Measurements from ENCODE around the gene PRKD2.

Gene PRKD2

DNA sequence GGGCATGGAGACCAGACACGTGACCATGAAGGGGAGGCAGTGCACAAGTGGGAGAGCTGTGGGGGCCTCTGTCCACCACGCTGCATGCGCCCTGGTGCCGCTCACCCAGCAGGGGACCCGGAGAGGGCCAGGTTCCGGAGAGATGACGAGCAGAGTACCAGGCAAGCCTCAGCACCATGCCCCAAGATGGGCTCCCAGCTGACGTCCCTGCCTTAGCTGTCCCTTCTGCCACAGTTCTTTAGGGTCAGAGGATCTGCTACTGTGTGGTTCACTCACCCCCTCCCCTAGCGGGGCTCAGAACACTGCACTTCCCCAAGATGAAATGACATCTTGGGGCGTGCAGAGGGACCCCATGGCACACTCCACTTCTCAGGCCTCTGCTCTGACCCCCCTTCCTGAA, 9.6 kb upstream of the PRKD2 start:
- no peak for DNase-seq (ENCODE audit: low spot score)
- in situ Hi-C loops (cut with MboI; ENCODE audit: low sequenced_read_pairs, unreplicated experiment): no loop called here
- TF ChIP-seq, protein P1, sequence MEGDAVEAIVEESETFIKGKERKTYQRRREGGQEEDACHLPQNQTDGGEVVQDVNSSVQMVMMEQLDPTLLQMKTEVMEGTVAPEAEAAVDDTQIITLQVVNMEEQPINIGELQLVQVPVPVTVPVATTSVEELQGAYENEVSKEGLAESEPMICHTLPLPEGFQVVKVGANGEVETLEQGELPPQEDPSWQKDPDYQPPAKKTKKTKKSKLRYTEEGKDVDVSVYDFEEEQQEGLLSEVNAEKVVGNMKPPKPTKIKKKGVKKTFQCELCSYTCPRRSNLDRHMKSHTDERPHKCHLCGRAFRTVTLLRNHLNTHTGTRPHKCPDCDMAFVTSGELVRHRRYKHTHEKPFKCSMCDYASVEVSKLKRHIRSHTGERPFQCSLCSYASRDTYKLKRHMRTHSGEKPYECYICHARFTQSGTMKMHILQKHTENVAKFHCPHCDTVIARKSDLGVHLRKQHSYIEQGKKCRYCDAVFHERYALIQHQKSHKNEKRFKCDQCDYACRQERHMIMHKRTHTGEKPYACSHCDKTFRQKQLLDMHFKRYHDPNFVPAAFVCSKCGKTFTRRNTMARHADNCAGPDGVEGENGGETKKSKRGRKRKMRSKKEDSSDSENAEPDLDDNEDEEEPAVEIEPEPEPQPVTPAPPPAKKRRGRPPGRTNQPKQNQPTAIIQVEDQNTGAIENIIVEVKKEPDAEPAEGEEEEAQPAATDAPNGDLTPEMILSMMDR (IDR thresholded peaks at IDR 0.05; ENCODE audit: borderline replicate concordance, control extremely low read depth, extremely low read depth, insufficient read depth, missing control alignments): no peak

DNA sequence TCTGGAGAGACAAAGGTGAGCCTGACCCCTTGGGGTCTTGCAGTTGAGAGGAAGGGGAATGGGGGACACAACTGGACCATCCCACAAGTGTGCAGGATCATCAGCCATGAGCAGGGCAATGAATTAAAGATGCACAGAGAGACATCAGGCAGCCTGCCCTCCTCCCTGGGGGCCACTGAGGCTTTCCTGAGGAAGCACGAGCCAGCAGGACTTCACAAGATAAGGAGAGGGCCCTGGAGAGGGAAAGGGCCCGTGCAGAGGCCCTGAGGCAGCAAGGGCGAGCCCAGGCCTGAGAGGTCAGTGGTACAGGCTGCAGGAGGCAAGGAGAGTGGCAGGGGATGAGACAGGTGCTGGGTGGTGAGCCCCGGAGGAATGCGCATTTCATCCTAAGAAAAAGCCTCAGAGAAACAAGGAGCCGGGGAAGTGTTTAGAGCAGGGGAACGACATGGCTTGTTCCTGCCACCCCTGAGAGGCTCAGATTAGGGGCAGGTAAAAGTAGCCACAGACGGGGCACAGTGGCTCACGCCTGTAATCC, 9.0 kb upstream of the PRKD2 start:
- in situ Hi-C loops (cut with MboI; ENCODE audit: low sequenced_read_pairs, unreplicated experiment): no loop called here
- no peak for DNase-seq (ENCODE audit: low spot score)
- TF ChIP-seq, protein P1 (IDR thresholded peaks at IDR 0.05; ENCODE audit: borderline replicate concordance, control extremely low read depth, extremely low read depth, insufficient read depth, missing control alignments): no peak

DNA sequence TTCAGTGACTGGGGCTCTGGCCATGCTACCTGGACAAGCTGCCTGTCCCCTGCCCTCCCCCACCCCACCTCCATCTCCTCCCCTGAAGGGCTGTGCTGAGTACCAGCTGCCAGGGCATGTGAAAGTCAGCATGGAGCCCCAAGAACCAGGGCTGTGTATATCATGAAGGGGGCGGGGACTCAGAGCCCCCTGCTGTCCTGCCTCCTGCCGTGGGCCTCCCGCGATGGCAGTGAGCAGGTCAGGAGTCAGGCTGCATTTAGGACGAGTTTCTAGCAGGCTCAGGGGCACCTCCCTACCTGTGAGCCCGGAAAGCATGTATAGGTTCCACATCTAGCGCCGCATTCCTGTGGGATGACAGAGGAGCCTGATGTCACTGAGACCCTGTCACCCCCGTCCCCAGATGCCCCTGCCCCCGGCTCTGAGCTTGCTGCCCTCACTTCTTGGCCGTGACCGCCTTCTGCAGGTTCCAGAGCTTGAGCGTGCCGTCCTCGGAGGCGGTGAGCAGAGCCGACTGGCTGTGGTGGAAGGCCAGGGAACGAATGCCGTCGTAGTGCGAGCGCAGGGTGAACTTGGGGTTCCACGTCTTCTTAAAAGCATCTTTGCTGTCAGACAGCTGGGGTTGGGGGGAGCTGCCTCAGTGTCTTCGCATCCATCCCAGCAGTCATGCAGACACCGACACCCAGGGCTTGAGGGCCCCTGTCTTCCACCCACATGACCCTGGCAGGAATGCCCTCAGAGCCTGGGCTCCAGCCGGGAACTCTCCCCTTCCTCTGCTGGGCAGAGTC, 8.3 kb upstream of the PRKD2 start:
- TF ChIP-seq, protein P1 (IDR thresholded peaks at IDR 0.05; ENCODE audit: borderline replicate concordance, control extremely low read depth, extremely low read depth, insufficient read depth, missing control alignments): no peak
- DNase-seq (ENCODE audit: low spot score): no peak
- in situ Hi-C loops (cut with MboI; ENCODE audit: low sequenced_read_pairs, unreplicated experiment): no loop called here

DNA sequence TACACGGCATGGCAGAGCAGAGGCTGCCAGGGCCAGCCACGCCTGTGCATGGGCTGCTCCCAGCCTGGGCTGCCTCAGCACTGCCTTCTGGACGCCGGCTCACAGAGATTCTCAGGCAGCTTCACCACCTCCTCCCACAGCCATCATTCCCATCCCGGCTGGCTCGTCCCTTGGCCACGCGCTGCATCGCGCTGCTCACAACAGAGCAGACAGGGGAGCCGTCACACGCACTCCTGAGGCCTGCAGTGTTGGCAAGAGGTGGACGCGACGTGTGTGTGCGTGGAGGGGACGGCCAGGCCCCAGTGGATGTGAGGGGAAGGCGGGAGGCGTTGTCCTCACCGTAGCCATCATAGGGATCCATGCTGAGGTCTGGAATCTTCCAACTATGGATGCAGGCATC, 7.6 kb upstream of the PRKD2 start:
- in situ Hi-C loops (cut with MboI; ENCODE audit: low sequenced_read_pairs, unreplicated experiment): no loop called here
- TF ChIP-seq, protein P1 (IDR thresholded peaks at IDR 0.05; ENCODE audit: borderline replicate concordance, control extremely low read depth, extremely low read depth, insufficient read depth, missing control alignments): no peak
- DNase-seq (ENCODE audit: low spot score): no peak

DNA sequence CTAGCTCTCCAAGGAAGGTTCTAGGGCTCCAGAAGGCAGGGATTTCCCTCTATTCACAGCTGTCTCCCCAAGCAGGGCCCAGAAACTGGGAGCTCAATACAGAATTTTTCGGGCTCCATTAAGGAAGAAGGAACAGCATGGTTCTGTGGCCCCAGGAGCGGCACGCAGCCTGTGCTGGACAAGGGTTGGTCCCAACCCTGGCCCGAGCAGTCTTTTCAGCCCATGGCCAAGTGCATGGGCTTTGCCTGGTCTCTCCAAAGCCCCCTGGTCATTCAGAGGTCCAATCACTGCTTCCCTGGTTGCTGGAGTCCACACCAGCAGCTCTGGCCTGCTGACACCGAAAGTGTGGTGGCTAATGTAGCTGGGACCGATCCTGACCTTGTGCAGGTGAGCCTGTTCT, 6.6 kb upstream of the PRKD2 start:
- in situ Hi-C loops (cut with MboI; ENCODE audit: low sequenced_read_pairs, unreplicated experiment): no loop called here
- TF ChIP-seq, protein P1 (IDR thresholded peaks at IDR 0.05; ENCODE audit: borderline replicate concordance, control extremely low read depth, extremely low read depth, insufficient read depth, missing control alignments): no peak
- DNase-seq (ENCODE audit: low spot score): no peak

DNA sequence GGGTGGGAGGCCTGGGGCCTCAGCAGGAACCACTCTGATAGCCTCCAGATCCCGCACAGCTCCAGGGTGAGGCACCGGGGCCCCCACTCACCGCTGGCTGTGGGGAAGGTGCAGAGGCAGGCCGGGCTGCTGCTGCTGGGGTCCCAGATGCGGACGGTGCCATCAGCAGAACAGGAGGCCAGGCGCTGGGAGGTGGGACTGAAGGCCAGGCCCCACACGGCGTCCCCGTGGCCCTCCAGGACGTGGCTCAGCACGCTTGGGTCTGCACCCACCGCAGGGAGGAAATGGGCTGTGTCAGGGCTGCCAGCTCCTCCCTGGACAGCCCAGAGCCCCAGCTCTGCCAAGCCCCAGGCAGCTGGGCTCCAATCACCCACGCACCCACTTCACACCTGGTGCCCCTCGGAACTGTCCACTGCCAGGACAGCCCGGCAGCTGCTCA, 6.1 kb upstream of the PRKD2 start:
- in situ Hi-C loops (cut with MboI; ENCODE audit: low sequenced_read_pairs, unreplicated experiment): no loop called here
- DNase-seq (ENCODE audit: low spot score): no peak
- TF ChIP-seq, protein P1 (IDR thresholded peaks at IDR 0.05; ENCODE audit: borderline replicate concordance, control extremely low read depth, extremely low read depth, insufficient read depth, missing control alignments): no peak
